Stimulated activated CD8-positive, alpha-beta memory T cell treated with anti-CD3 and anti-CD28 coated beads, Interleukin-12 subunit alpha, Interleukin-12 subunit beta, amount 100 ng/mL, for 4 hours (primary cell): Measurements from ENCODE around the gene SPATA31E1.
"Not testable (repeated sequence)": the region's sequence is repeated elsewhere in the genome, so short reads cannot be mapped to it uniquely, and the experiment has no call there.

Source experiments
- DNase-seq: peaks from one replicate; pipeline ENCODE4 v3.0.0-alpha.2; 2020; ENCODE audit warnings: low read depth

SPATA31E1 gene

GRCh38 chr9:87934444-87934843, 51.8 kb downstream of the SPATA31E1 start:
- DNase-seq: not testable (repeated sequence)

GRCh38 chr9:87937352-87937751, 54.7 kb downstream of the SPATA31E1 start:
- DNase-seq: not testable (repeated sequence)

GRCh38 chr9:87937918-87938317, 55.2 kb downstream of the SPATA31E1 start:
- not testable (repeated sequence) for DNase-seq

DNA sequence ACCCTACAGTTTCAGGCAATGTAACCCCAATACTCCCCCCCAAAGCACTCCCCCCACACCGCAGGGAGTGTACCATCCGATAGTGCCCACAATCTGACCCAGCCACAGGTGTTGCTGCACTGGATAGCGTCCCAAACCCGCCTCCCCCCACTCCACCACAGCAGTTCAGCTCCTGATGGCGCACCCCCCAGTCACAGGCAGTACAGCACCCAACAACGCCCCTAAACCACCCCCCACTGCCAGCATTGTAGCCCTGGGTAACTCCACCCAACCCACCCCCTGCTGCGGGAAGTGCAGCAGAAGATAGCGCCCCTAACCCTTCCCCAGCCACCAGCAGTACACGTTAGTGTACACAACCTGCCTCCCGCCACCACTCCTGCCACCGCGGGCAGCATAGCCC, 55.7 kb downstream of the SPATA31E1 start:
- DNase-seq: not testable (repeated sequence)
